B cell (primary cell): Measurements from ENCODE around the gene NCKAP1.

Experiments used
- CTCF ChIP-seq: fragments of 200-600 bp; IDR thresholded peaks from one replicate; pipeline ENCODE4 v1.8.0; 2022; ENCODE audit warnings: antibody characterized with exemption, mild to moderate bottlenecking
- EZH2 ChIP-seq: IDR thresholded peaks from 2 replicates; pipeline ENCODE4 v1.6.1; 2012; ENCODE audit warnings: borderline replicate concordance, low read depth, mild to moderate bottlenecking, moderate library complexity, low read length; ENCODE audit not compliant: insufficient read depth, poor library complexity, severe bottlenecking

DNA sequence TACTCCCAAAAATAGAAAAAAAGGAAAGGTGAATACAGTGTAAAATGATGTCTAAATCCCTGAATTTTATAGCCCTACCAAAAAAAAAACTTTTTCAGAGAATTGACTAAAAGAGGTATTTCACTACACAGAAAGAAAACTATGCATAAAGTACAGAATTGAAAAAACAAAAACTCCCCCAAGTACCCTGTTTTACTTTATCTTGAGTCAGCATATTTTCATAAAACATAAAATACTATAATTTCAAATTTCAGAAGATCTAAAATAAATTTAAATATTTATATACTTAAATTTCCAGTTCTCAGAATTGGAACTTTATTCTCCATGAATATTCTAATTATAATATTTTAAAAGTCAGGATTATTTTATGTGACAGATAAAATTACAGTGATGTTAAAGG lies 10.1 kb downstream of the NCKAP1 start:
- TF ChIP-seq CTCF (no peak), EZH2 (no peak)
